Thoracic aorta (tissue), 2 donors: ENCODE data around the gene LOXL4. TPM values are rescaled to one million over a fixed set of nuclear protein-coding genes. Genes with fewer than 3 reads are reported as not detected.

Experiments used
- ATAC-seq: fragments of 150-250 bp; one replicate; pipeline ENCODE4 v1.8.0; 2017; ENCODE audit warnings: low read depth; ENCODE audit not compliant: insufficient number of reproducible peaks, low FRiP score
- DNase-seq: peaks from one replicate; pipeline ENCODE4 v3.0.0-alpha.2; 2020; ENCODE audit warnings: low spot score
- H3K27ac ChIP-seq, 2 donors: fragments of 200-600 bp; sonication (generic); 1 replicate in 1 of 2; 2 replicates in 1 of 2; pipeline ENCODE4 v1.5.1; 2016; ENCODE audit warnings: mild to moderate bottlenecking in 2 of 2, moderate library complexity in 2 of 2
- H3K27me3 ChIP-seq: fragments of 200-600 bp; sonication (generic); replicated peaks from 2 replicates; pipeline ENCODE4 v1.6.0; 2016; ENCODE audit warnings: mild to moderate bottlenecking; ENCODE audit not compliant: insufficient read depth
- H3K36me3 ChIP-seq: fragments of 200-600 bp; sonication (generic); one replicate; pipeline ENCODE4 v1.5.1; 2016
- H3K4me1 ChIP-seq, 2 donors: fragments of 200-600 bp; sonication (generic); 1 replicate in 1 of 2; 2 replicates in 1 of 2; pipeline versions ENCODE4 v1.5.1 to v1.6.0; 2016; ENCODE audit warnings: low read depth in 2 of 2, mild to moderate bottlenecking in 1 of 2; ENCODE audit not compliant: control insufficient read depth in 1 of 2
- H3K4me3 ChIP-seq: fragments of 200-600 bp; sonication (generic); 2 replicates; pipeline ENCODE4 v1.5.1; 2016; ENCODE audit warnings: mild to moderate bottlenecking
- H3K9me3 ChIP-seq: fragments of 200-600 bp; sonication (generic); 2 replicates; pipeline ENCODE4 v1.5.1; 2016
- CTCF ChIP-seq: fragments of 200-600 bp; sonication (generic); IDR thresholded peaks from one replicate; pipeline ENCODE4 v1.5.1; 2019; ENCODE audit warnings: antibody characterized with exemption
- total RNA-seq, 2 donors: library from RNA; depleted of rRNA; stranded (reverse); fragments of >200 nt; gene quantifications; one replicate each; pipeline versions ENCODE4 v1.1.0 to v1.2.3, GENCODE V29; 2016

The LOXL4 gene
- total RNA-seq, 2 donors from 2014 or later = 15.4 to 24.5 TPM

- no peak for TF ChIP-seq CTCF
- Histone ChIP-seq H3K4me3 (no peak overlapping the region), H3K27ac (no peak overlapping the region)
Measured at GRCh38 chr10:98307916-98308541, 40.0 kb upstream of the LOXL4 start.

DNA sequence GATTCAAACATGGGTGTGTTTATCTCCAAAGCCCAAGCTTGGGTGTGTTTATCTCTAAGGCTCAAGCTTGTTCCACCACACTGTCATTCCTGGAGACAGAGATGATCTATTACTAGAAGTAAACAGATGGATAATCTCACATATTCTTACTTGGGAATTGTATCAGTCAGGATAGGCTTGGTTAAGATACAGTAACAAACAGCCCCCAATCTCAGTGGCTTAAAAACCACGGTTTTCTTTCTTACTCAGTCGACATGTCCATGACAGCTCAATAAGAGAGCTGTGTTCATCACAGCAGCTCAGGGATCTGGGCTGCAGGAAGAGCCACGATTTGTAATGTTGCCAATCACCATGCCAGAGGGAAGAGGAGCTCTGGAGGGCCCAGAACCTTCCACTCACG lies 38.5 kb upstream of the LOXL4 start:
- no peak for ATAC-seq
- peaks cover 0 to 10% of the 10 kb centered on the region in 2 donors for H3K4me1 ChIP-seq
- no peak overlapping the region for H3K27ac ChIP-seq
- H3K4me3 ChIP-seq = no peak overlapping the region
- no peaks in the 10 kb centered on the region for H3K27me3 ChIP-seq
- H3K36me3 ChIP-seq = no peaks in the 10 kb centered on the region
- no peaks in the 10 kb centered on the region for H3K9me3 ChIP-seq
- no peak for TF ChIP-seq CTCF
- no peak for DNase-seq

More at GRCh38 chr10:98307916-98308541, 40.0 kb upstream of the LOXL4 start:
- no peak for ATAC-seq
- peaks cover 0 to 10% of the 10 kb centered on the region in 2 donors for H3K4me1 ChIP-seq
- DNase-seq = no peak
- H3K27me3 ChIP-seq = no peaks in the 10 kb centered on the region
- H3K9me3 ChIP-seq = no peaks in the 10 kb centered on the region
- no peaks in the 10 kb centered on the region for H3K36me3 ChIP-seq

- no peak for DNase-seq
- H3K4me1 ChIP-seq = no peaks in the 10 kb centered on the region
- ATAC-seq = no peak
- H3K36me3 ChIP-seq = no peaks in the 10 kb centered on the region
- H3K9me3 ChIP-seq = no peaks in the 10 kb centered on the region
- H3K27ac ChIP-seq = no peak overlapping the region
- no peaks in the 10 kb centered on the region for H3K27me3 ChIP-seq
- H3K4me3 ChIP-seq = no peak overlapping the region
- TF ChIP-seq CTCF = no peak
Measured at GRCh38 chr10:98303569-98303968, 35.6 kb upstream of the LOXL4 start.

- ATAC-seq (no peak), DNase-seq (no peak)
- Histone ChIP-seq H3K27ac (no peak overlapping the region), H3K4me1 (no peaks in the 10 kb centered on the region), H3K36me3 (no peaks in the 10 kb centered on the region), H3K27me3 (no peaks in the 10 kb centered on the region), H3K4me3 (no peak overlapping the region), H3K9me3 (no peaks in the 10 kb centered on the region)
- no peak for TF ChIP-seq CTCF
Measured at GRCh38 chr10:98302741-98303365, 34.9 kb upstream of the LOXL4 start.

DNA sequence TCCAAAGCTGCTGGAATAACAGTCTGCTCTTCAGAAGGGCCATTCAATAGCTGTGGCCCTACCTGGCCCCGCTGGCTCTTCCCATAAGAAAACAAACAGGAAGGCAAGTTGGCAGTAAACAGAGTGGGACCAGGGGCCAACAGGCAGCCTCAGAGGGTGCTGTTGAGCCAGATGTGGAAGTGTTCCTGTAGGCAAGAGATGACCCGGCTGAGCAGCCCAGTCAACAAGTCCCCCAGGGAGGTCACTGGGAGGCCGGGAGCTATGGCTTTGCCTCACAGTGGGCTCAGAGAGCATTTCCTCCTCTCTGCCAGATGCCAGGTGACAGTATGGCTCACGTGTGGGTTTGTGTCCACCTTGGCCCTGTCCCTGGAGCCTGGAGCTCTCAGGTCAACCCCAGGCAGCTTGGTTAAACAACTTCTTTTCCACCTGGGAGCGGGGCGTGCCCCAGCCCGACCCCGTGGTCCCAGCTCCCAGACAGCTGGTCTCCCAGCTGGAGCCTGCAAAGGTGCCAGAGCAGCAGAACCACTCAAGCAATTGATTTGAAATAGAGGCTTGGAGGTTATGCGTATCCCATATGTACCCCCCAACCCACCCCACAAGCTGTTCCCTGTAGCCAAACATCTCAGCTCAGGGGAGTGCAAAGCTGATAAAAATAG lies 33.8 kb upstream of the LOXL4 start:
- Histone ChIP-seq H3K9me3 (no peaks in the 10 kb centered on the region), H3K27me3 (no peaks in the 10 kb centered on the region), H3K4me3 (no peak overlapping the region), H3K36me3 (no peaks in the 10 kb centered on the region), H3K27ac (no peak overlapping the region), H3K4me1 (no peaks in the 10 kb centered on the region)
- ATAC-seq = no peak
- TF ChIP-seq CTCF = no peak
- no peak for DNase-seq
